IMR-90 (cell line): ENCODE data around the gene POU2F1. TPM values are rescaled to one million over a fixed set of nuclear protein-coding genes. Genes with fewer than 3 reads are reported as not detected.

Source experiments
- ATAC-seq: fragments of 200-7000 bp; cut with Tn5 transposase; 2 replicates; pipeline ENCODE4 v1.9.1; 2020; ENCODE audit warnings: low read depth, mild to moderate bottlenecking, moderate library complexity
- BruUV-seq: library from RNA; stranded (reverse); fragments of 400-500 nt; replicated peaks from 2 replicates; lab custom pipeline; 2021; lab: Mats Ljungman, UMichigan
- CTCF ChIA-PET: fragments of 300-600 bp; formaldehyde crosslinking; extraction: SDS; loops from one replicate; lab custom pipeline; 2021; ENCODE audit warnings: antibody characterized with exemption; lab: Yijun Ruan, JAX
- POLR2A ChIA-PET: fragments of 300-600 bp; sonication (Branson Sonifier 250); formaldehyde crosslinking; loops from one replicate; lab custom pipeline; 2022; ENCODE audit warnings: antibody characterized with exemption; ENCODE audit not compliant: unreplicated experiment; lab: Charles Lee
- DNase-seq: peaks from one replicate; pipeline ENCODE4 v3.0.0; 2013
- H2AFZ ChIP-seq: replicated peaks from 2 replicates; pipeline ENCODE3; 2013; ENCODE audit warnings: low read length, mild to moderate bottlenecking; ENCODE audit not compliant: poor library complexity
- H2AK5ac ChIP-seq: 2 replicates; pipeline ENCODE4 v1.6.1; 2013; ENCODE audit warnings: low read depth, low read length, inconsistent platforms
- H2AK9ac ChIP-seq: replicated peaks from 2 replicates; pipeline ENCODE3; 2013; ENCODE audit warnings: mild to moderate bottlenecking, low read depth, low read length, moderate library complexity; ENCODE audit not compliant: poor library complexity
- H2BK120ac ChIP-seq: 2 replicates; pipeline ENCODE4 v1.6.1; 2013; ENCODE audit warnings: low read depth, low read length, inconsistent platforms
- H2BK15ac ChIP-seq: 3 replicates; pipeline ENCODE4 v1.6.1; 2013; ENCODE audit warnings: low read depth, low read length, inconsistent platforms
- H2BK20ac ChIP-seq: 2 replicates; pipeline ENCODE4 v1.6.1; 2013; ENCODE audit warnings: low read depth, mild to moderate bottlenecking, inconsistent platforms, low read length, moderate library complexity
- H2BK5ac ChIP-seq: 2 replicates; pipeline ENCODE4 v1.6.1; 2013; ENCODE audit warnings: mild to moderate bottlenecking, low read depth, low read length, inconsistent platforms; ENCODE audit not compliant: poor library complexity, severe bottlenecking
- H3K14ac ChIP-seq: replicated peaks from 2 replicates; pipeline ENCODE4 v1.6.1; 2013; ENCODE audit warnings: low read depth, low read length, inconsistent platforms
- H3K18ac ChIP-seq: 2 replicates; pipeline ENCODE4 v1.6.1; 2013; ENCODE audit warnings: low read depth, low read length, control low read depth
- H3K23ac ChIP-seq: 2 replicates; pipeline ENCODE4 v1.6.1; 2013; ENCODE audit warnings: low read depth, low read length, inconsistent platforms
- H3K27ac ChIP-seq: 2 replicates; pipeline ENCODE4 v1.5.1; 2013; ENCODE audit warnings: mild to moderate bottlenecking, control low read depth, low read length; ENCODE audit not compliant: insufficient read depth
- H3K27me3 ChIP-seq: 2 replicates; pipeline ENCODE4 v1.6.1; 2013; ENCODE audit warnings: low read length; ENCODE audit not compliant: control insufficient read depth, insufficient read depth
- H3K36me3 ChIP-seq: 2 replicates; pipeline ENCODE4 v1.6.1; 2013; ENCODE audit warnings: low read length, mixed read lengths; ENCODE audit not compliant: control insufficient read depth, insufficient read depth
- H3K4ac ChIP-seq: 2 replicates; pipeline ENCODE4 v1.6.1; 2013; ENCODE audit warnings: low read depth, low read length, inconsistent platforms
- H3K4me1 ChIP-seq: 2 replicates; pipeline ENCODE4 v1.6.1; 2013; ENCODE audit warnings: low read length, mixed read lengths; ENCODE audit not compliant: control insufficient read depth, insufficient read depth
- H3K4me2 ChIP-seq: 2 replicates; pipeline ENCODE4 v1.6.1; 2013; ENCODE audit warnings: low read depth, mild to moderate bottlenecking, control low read depth, low read length, moderate library complexity
- H3K4me3 ChIP-seq: 2 replicates; pipeline ENCODE4 v1.5.1; 2013; ENCODE audit warnings: low read depth, mild to moderate bottlenecking, control low read depth, low read length, moderate library complexity; ENCODE audit not compliant: insufficient read depth
- H3K56ac ChIP-seq: 2 replicates; pipeline ENCODE4 v1.6.1; 2013; ENCODE audit warnings: low read length, inconsistent platforms; ENCODE audit not compliant: insufficient read depth; ENCODE audit errors: extremely low read depth
- H3K79me1 ChIP-seq, 2 experiments: 2 replicates each; pipeline ENCODE4 v1.6.1; 2013; ENCODE audit warnings: low read length in 2 of 2, inconsistent platforms in 1 of 2, low read depth in 1 of 2
- H3K9ac ChIP-seq: 2 replicates; pipeline ENCODE4 v1.6.1; 2013; ENCODE audit warnings: low read depth, low read length, control low read depth
- H3K9me1 ChIP-seq: 2 replicates; pipeline ENCODE4 v1.6.1; 2013; ENCODE audit warnings: low read length, inconsistent platforms; ENCODE audit not compliant: insufficient read depth
- H3K9me3 ChIP-seq: 2 replicates; pipeline ENCODE4 v1.6.1; 2013; ENCODE audit warnings: low read length; ENCODE audit not compliant: control insufficient read depth, insufficient read depth
- H4K20me1 ChIP-seq: 2 replicates; pipeline ENCODE4 v1.6.1; 2013; ENCODE audit warnings: low read length, inconsistent platforms; ENCODE audit not compliant: insufficient read depth
- H4K5ac ChIP-seq: 2 replicates; pipeline ENCODE4 v1.6.1; 2013; ENCODE audit warnings: mild to moderate bottlenecking, low read depth, low read length, control low read depth
- H4K8ac ChIP-seq, 2 experiments: 2 replicates each; pipeline ENCODE4 v1.6.1; 2013; ENCODE audit warnings: low read depth in 2 of 2, low read length in 2 of 2, control low read depth in 1 of 2, inconsistent platforms in 1 of 2
- H4K91ac ChIP-seq: 2 replicates; pipeline ENCODE4 v1.6.1; 2013; ENCODE audit warnings: low read depth, low read length, inconsistent platforms; ENCODE audit not compliant: insufficient read depth
- BHLHE40 ChIP-seq: fragments of 150-350 bp; IDR thresholded peaks from 2 replicates; pipeline ENCODE4 v1.6.1; 2016; ENCODE audit warnings: mild to moderate bottlenecking, low read depth, low read length
- CEBPB ChIP-seq: IDR thresholded peaks from 2 replicates; pipeline ENCODE4 v1.6.1; 2012; ENCODE audit warnings: low read depth, low read length, improper control_type of control experiment
- WGBS, 2 experiments: methylation state at CpG; one replicate each; pipeline versions ENCODE4 v1.1.5 to v1.1.7; 2013; ENCODE audit warnings: missing lambda C conversion rate in 2 of 2; ENCODE audit not compliant: insufficient read length in 1 of 2; ENCODE audit errors: extremely low coverage in 2 of 2; 5-methylcytosine and 5-hydroxymethylcytosine counted together
- dilution Hi-C: fragments of 300-500 bp; cut with HindIII; formaldehyde crosslinking; loops from one replicate; pipeline ENCODE4 v1.14.3; 2018; ENCODE audit warnings: low sequenced_read_pairs; ENCODE audit not compliant: unreplicated experiment
- in situ Hi-C: fragments of 300-500 bp; cut with MboI; formaldehyde crosslinking; loops from 3 replicates; pipeline ENCODE4 v1.14.3; 2019; ENCODE audit warnings: low sequenced_read_pairs, inconsistent platforms, mixed read lengths
- intact Hi-C: fragments of 100-400 bp; cut with micrococcal nuclease; formaldehyde crosslinking; loops from 2 replicates; pipeline ENCODE4 v1.10.0; 2022
- polyA plus RNA-seq, 3 experiments: library from polyadenylated mRNA; depleted of rRNA; stranded (reverse); fragments of >200 nt; gene quantifications; 2 replicates each; pipeline ENCODE4 v1.2.3, GENCODE V29; 2012; ENCODE audit warnings: low replicate concordance in 1 of 3
- total RNA-seq: library from RNA; depleted of rRNA; stranded (reverse); fragments of >200 nt; gene quantifications from 2 replicates; pipeline ENCODE4 v1.2.3, GENCODE V29; 2012

Gene POU2F1
- total and polyA plus RNA-seq, 2 of the 4 experiments (the other 2 are of a cell fraction), result 1.2 to 3.4 TPM

- BruUV-seq, result no TSS peak
- Histone ChIP-seq H3K4me1 (no peaks in the 10 kb centered on the region), H3K4me3 (no peak overlapping the region), H3K4ac (no peak overlapping the region), H3K4me2 (no peak overlapping the region), H3K23ac (no peak overlapping the region), H2BK20ac (no peak overlapping the region), H3K9me1 (0 out of 2 replicates have a peak, but pooled peaks cover 2% of the 10 kb centered on the region), H2AK5ac (no peak overlapping the region), H4K5ac (no peak overlapping the region), H3K9me3 (peaks cover 2% of the 10 kb centered on the region; the same call in 1 of the 2 replicates), H3K79me1 (peaks cover 10 to 18% of the 10 kb centered on the region in 2 experiments), H3K36me3 (no peaks in the 10 kb centered on the region), H3K14ac (no peak overlapping the region), H2AK9ac (no peak overlapping the region), H2AFZ (no peak overlapping the region), H2BK120ac (no peak overlapping the region), H3K56ac (no peak overlapping the region), H3K27ac (no peak overlapping the region), H2BK15ac (no peak overlapping the region), H3K27me3 (no peaks in the 10 kb centered on the region), H3K18ac (no peak overlapping the region), H4K91ac (no peak overlapping the region), H4K8ac (no peak overlapping the region), H2BK5ac (no peak overlapping the region), H3K9ac (no peak overlapping the region), H4K20me1 (no peaks in the 10 kb centered on the region; the same call in 1 of the 2 replicates)
- ChIA-PET CTCF (no interaction called here), POLR2A (no interaction called here)
- TF ChIP-seq BHLHE40, result no peak
- TF ChIP-seq CEBPB, result no peak
- intact Hi-C loops, result no loop called here
- in situ Hi-C loops, result no loop called here
- ATAC-seq, result no peak
- dilution Hi-C loops, result no loop called here
- WGBS, 2 experiments, result 50% methylated on average over 1 of the region's 4 CpGs; no CpG with 5 or more reads in 1 of the 2 experiments
- DNase-seq, result no peak
Observed at GRCh38 chr1:167248707-167249642, 28.3 kb downstream of the POU2F1 start.
